Body of pancreas (tissue), 4 donors: ENCODE data around the gene CHST3.

Source experiments
- CTCF ChIP-seq, 7 experiments: fragments of 450-650 bp in 4 of 7; fragments of 200-600 bp in 3 of 7; sonication (generic) in 3 of 7; IDR thresholded peaks; one replicate each; pipeline ENCODE4 v1.5.1; 2016 to 2019; ENCODE audit warnings: antibody characterized with exemption in 7 of 7
- POLR2A ChIP-seq, 3 donors: fragments of 450-650 bp; IDR thresholded peaks; one replicate each; pipeline ENCODE4 v1.6.1; 2016; ENCODE audit warnings: antibody characterized with exemption in 3 of 3, mild to moderate bottlenecking in 2 of 3

- no peak for TF ChIP-seq CTCF (IDR thresholded peaks at IDR 0.05)
- TF ChIP-seq POLR2A (IDR thresholded peaks at IDR 0.05), result no peak
These were observed 65.2 kb downstream of the CHST3 start for GRCh38 chr10:72029414-72029813.
